ENCODE results near the gene CENPL. TPM values are rescaled to one million over a fixed set of nuclear protein-coding genes. Genes with fewer than 3 reads are reported as not detected.
A peak's percentile ranks its signal among the peaks of the same experiment; 100 is the strongest.
"Not testable (repeated sequence)": the region's sequence is repeated elsewhere in the genome, so short reads cannot be mapped to it uniquely, and the experiment has no call there.

The CENPL gene
- total RNA-seq, 1 donor from 2014 or later: 4.8 TPM

DNA sequence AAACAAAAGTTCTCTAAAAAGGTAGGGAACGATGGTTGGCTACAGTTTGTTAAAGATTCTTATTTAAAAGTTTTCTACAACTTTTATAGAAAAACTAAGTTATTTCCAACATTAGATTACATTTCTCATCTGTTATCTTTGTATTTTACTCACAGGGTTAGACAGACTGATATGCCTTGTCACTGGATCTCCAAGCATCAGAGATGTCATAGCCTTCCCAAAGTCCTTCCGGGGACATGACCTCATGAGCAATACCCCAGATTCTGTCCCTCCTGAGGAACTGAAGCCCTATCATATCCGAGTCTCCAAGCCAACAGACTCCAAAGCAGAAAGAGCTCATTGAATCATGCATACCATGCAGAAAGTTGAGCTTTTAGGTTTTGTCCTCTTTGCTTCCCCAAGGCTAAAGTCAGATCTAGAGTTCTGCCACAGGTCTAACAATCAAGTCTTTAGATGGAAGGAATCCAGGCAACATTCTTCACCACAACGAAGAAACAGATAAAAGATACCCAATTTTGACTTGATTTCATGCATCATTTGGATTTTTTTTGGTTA is 32.8 kb upstream of the CENPL start:
- no peak for DNase-seq (ENCODE audit: low read depth in 2 of 2)

DNA sequence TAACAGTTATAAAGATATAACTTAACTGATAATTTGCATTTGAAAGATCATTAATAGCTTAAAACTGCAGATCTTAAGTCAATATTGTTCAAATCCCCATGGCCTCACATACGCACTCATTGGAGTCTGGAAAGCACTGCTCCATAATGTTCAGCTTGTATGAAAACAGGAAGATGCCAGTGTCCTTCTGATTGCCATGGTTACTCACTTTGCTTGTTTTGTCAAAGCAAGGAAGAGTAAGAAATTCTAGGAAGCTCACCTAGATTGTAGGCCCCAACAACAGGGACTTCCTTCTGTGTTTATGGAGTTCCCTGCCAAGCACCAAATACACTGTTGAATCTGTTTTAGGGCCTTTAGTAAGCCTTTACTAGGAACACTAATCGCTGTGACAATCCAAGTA is 32.2 kb upstream of the CENPL start:
- DNase-seq (ENCODE audit: low read depth in 2 of 2): peak; percentile 65 to 68

DNA sequence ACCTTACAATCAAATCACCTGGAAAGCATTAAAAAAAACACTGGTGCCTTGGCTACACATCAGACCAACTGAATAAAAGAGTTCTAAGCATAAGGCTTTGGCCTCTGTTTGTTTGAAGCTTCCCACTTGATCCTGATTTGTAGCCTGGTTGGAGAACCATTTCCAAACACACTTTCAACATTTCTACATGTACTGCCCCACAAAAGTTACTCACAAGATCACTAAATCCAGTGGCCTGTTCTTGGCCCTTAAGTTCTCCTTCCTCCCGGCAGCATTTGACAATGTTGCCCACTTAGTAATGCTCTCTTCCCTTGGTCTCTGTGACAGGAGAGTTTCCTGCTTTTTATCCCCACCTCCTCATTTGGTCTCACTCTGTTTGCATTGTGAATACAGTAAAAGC is 31.3 kb upstream of the CENPL start:
- no peak for DNase-seq (ENCODE audit: low read depth in 2 of 2)

- peak in 1 of 2 donors; percentile 95 for DNase-seq (ENCODE audit: low read depth in 2 of 2)
These were observed 28.4 kb upstream of the CENPL start for GRCh38 chr1:173853074-173853473.

DNA sequence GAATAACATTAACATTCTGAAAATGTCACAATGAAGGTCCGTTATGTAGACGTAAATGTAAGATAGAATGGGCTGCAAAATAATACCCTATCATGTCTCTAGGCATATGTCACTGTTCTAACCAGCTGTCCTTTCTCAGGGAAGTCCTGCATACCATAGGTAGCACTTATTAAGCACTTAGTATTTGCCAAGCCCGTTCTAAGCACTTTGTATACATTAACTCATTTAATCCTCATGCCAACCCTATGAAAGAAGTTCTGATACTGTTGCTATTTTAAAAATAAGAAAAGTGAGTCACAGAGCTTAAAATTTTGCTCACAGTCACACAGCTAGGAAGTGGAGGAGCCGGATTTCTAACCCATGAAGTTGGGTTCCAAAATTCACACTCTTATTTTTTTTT is 27.4 kb upstream of the CENPL start:
- no peak for DNase-seq (ENCODE audit: low read depth in 2 of 2)

- no peak for DNase-seq (ENCODE audit: low read depth in 2 of 2)
These were observed 8.1 kb upstream of the CENPL start for GRCh38 chr1:173832748-173833147.

DNA sequence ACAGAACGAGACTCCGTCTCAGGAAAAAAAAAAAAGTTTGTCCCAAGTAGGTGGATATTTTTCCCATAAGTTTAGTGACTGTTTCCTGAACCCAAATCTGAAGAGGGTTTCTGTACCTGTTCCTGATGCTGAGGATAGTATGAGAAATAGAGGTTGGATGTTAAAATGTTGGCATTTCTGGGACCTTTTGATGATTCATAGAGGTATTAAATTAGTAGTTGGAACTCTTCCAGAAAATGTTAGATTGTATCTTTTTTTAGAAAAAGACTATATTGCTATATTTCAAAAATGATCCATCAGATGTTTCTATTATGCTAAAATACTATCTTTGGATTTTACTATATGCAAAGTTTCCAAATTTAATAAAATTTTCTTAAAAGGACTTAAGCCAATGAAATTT is 2.9 kb upstream of the CENPL start:
- DNase-seq (ENCODE audit: low read depth in 2 of 2): no peak

- no peak for DNase-seq (ENCODE audit: low read depth in 2 of 2)
These were observed 835 bp downstream of the CENPL start for GRCh38 chr1:173823781-173824314.

- DNase-seq (ENCODE audit: low read depth in 2 of 2): no peak
These were observed 3.0 kb downstream of the CENPL start for GRCh38 chr1:173821680-173822079.

- DNase-seq (ENCODE audit: low read depth in 2 of 2): no peak
These were observed 6.2 kb downstream of the CENPL start for GRCh38 chr1:173818459-173818858.

DNA sequence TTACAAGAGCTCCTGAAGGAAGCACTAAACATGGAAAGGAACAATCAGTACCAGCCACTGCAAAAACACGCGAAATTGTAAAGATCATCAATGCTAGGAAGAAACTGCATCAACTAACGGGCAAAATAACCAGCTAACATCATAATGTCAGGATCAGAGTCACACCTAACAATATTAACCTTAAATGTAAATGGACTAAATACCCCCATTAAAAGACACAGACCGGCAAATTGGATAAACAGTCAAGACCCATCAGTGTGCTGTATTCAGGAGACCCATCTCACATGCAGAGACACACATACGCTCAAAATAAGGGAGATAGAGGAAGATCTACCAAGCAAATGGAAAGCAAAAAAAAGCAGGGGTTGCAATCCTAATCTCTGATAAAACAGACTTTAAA is 11.0 kb downstream of the CENPL start:
- DNase-seq (ENCODE audit: low read depth in 2 of 2): not testable (repeated sequence)

GRCh38 chr1:173802961-173803360 is 21.7 kb downstream of the CENPL start:
- DNase-seq (ENCODE audit: low read depth in 2 of 2): peak in 1 of 2 donors; percentile 13

DNA sequence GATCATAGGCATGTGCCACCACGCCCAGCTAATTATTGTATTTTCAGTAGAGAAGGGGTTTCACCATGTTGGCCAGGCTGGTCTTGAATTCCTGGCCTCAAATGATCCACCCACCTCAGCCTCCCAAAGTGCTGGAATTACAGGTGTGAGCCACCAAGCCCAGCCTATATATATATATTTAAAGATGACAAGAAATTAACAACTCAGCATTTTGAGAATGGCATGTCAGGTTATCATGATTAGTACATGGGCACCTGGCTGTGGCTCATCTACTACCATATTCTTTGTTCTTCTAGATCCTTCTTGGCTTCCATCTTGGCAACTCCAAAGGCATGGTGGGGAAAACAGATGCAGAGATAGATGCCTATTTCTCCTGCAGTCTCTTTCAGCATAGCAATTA is 24.7 kb downstream of the CENPL start:
- DNase-seq (ENCODE audit: low read depth in 2 of 2): not testable (repeated sequence)

DNA sequence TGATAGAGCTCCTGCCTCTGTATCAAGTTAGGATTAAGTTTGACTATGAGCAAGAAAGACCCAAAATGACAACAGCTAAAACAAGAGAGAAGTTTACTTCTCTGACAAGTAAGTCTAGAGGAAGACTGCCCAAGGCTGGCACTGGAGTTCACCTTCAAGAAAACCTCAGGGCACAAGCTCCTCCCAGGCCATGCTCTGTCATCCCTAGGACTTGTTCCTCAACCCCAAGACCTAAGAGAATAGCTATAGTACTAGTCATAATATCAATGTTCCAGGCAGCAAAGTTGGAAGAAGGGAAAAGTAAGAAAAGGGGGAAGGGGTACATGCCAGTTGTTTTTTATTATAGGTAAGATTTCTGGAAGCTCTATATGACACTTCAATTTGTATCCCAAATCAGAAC is 26.6 kb downstream of the CENPL start:
- no peak for DNase-seq (ENCODE audit: low read depth in 2 of 2)

GRCh38 chr1:173789841-173790240 is 34.8 kb downstream of the CENPL start:
- no peak for DNase-seq (ENCODE audit: low read depth in 2 of 2)

DNA sequence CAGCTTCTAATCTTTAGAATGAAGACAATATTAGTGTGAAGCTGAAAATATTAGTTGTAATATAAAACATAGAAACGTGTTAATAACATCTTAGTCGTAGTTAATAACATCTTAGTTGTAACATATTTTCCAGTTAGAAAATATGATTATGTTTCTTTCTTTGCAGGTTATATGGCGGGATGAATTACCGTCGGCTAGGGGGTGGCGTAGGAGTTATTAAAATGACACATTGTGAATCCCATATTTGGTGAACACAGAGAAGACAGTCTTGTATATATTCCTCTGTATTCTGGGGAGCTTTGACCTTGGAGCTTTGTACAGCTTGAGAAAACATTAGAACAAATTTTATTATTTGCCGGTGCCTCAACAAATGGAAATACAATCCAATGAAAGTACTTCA is 39.7 kb downstream of the CENPL start:
- DNase-seq (ENCODE audit: low read depth in 2 of 2): no peak

DNA sequence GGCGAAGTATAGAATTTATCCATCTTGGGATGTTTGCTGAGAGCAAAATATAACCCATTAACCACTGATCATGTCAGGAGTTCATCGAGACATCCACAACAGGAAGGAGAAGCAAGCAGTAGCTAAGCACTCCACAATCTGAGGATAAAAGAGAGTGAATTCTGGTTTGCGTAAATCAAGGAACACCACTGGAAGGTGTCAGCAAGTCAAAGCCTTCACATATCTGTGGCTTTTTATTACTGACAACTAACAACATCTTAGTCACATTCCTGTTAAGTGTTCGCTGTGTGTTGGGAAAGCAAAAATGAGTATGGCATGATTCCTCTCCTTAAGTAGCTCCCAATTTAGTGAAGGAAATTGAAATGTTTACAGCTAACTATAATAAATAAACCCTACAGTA is 44.7 kb downstream of the CENPL start:
- no peak for DNase-seq (ENCODE audit: low read depth in 2 of 2)

GRCh38 chr1:173775578-173776226 is 49.0 kb downstream of the CENPL start:
- no peak for DNase-seq (ENCODE audit: low read depth in 2 of 2)

GRCh38 chr1:173771560-173771959 is 53.1 kb downstream of the CENPL start:
- no peak for DNase-seq (ENCODE audit: low read depth in 2 of 2)

- DNase-seq (ENCODE audit: low read depth in 2 of 2): not testable (repeated sequence)
These were observed 54.4 kb downstream of the CENPL start for GRCh38 chr1:173770330-173770729.

DNA sequence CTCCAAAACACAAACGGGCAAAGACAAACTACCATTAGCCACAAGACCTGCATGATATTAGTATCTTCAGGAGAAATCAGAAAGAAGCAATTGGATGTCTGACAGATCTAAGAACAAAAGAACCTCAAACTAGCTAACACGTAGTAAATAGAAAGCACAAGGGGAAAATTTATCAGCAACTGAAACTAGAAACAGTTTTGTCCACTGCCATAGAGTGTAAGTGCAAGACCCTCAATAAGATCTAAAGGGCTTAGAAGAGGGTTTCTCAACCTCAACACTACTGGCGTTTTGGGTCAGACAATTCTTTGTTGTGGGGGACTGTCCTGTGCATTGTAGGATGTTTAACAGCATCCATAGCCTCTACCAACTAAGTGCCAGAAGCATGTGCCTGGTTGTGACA is 55.9 kb downstream of the CENPL start:
- DNase-seq (ENCODE audit: low read depth in 2 of 2): no peak

DNA sequence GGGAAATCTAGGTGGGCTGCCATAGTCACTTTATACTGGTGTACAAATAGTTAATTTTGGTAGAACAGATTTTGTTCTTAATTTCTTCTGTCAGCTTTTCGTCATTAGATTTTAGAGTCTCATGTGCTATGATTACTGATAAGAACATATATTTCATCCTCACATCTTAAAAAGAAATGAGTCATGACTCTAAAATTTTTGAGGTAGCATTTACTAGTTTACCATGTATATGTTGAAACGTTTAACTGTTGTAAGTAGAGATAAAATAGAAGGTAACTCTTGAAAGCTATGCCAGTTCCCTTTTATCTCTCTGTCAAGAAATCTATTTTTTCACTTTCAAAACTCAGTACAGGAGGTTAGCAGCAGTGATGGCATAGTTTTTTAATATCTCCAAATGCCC is 56.5 kb downstream of the CENPL start:
- DNase-seq (ENCODE audit: low read depth in 2 of 2): no peak

DNA sequence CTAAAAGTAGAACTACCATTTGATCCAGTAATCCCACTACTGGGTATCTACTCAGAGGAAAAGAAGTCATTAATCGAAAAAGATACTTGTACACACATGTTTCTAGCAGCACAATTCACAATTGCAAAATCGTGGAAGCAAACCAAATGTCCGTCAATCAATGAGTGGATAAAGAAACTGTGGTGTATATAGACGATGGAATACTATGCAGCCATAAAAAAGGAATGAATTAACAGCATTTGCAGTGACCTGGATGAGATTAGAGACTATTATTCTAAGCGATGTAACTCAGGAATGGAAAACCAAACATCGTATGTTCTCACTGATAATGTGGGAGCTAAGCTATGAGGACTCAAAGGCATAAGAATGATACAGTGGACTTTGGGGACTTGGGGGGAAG is 60.4 kb downstream of the CENPL start:
- not testable (repeated sequence) for DNase-seq (ENCODE audit: low read depth in 2 of 2)
